ENCODE results near the gene ANHX.

The ANHX gene

DNA sequence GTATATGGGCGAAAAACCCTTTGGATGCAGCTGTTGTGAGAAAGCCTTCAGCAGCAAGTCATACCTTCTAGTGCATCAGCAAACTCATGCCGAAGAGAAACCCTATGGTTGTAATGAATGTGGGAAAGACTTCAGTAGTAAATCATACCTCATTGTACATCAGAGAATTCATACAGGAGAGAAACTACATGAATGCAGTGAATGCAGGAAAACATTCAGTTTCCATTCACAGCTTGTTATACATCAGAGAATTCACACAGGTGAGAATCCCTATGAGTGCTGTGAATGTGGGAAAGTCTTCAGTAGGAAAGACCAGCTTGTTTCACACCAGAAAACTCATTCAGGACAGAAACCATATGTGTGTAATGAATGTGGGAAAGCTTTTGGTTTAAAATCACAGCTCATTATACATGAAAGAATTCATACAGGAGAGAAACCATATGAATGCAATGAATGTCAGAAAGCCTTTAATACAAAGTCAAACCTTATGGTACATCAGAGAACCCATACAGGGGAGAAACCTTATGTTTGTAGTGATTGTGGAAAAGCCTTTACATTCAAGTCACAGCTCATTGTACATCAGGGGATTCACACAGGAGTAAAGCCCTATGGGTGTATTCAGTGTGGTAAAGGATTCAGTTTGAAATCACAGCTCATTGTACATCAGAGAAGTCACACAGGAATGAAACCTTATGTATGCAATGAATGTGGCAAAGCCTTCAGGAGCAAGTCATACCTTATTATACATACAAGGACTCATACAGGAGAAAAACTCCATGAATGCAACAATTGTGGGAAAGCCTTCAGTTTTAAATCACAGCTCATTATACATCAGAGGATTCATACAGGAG lies 33.0 kb downstream of the ANHX start:
- no peak for DNase-seq

GRCh38 chr12:133201888-133202287 lies 33.8 kb downstream of the ANHX start:
- DNase-seq: no peak

DNA sequence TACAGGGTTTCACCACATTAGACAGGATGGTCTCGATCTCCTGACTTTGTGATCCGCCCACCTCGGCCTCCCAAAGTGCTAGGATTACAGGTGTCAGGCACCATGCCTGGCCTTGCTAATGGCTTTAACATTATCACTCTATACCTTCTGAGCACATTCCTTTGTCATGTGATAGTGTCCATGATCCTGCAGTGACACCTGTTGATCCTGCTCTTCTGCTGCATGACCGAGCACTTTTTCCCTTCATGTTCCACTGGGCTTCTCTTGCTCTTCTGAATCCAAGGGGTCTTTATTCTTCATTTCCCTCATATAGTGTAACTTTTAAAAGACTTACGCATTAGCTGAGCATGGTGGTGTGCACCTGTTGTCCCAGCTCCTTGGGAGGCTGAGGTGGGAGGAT lies 42.8 kb downstream of the ANHX start:
- no peak for DNase-seq

DNA sequence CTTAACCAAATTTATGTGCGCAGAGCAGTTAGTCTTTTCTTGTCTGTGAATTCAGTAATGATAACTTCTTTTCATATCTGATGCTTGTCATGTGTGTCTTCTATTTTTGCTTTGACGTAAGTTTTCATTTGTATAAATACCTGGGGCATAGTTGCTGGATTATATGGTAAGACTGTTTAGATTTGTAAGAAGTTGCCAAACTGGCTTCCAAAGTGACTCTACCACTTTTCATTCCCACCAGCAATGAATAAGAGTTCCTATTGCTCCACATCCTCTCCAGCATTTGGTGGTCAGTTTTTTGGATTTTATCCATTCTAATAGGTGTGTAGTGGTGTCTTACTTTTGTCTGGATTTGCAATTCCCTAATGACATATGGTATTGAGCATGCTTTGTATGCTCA lies 45.5 kb downstream of the ANHX start:
- DNase-seq: no peak

- peak; percentile 88 for DNase-seq
Observed at GRCh38 chr12:133181238-133181959, 54.3 kb downstream of the ANHX start, which contains the start of gene ZNF268. TSS of gene ZNF268 (plus strand) at chr12:133181495. CDS start at chr12:133181998, 503 bp downstream.

- DNase-seq: no peak
Observed at GRCh38 chr12:133180669-133181068, 55.0 kb downstream of the ANHX start.

GRCh38 chr12:133174901-133175300 lies 60.8 kb downstream of the ANHX start:
- DNase-seq: no peak

GRCh38 chr12:133172491-133172890 lies 63.2 kb downstream of the ANHX start:
- DNase-seq: no peak
